OCI-M1 (cell line): ENCODE results near the gene GLP2R.

Experiments used
- DNase-seq: peaks from one replicate; lab custom pipeline; 2025; lab: John Stamatoyannopoulos, UW

Gene GLP2R

GRCh38 chr17:9859781-9860180 lies 34.1 kb downstream of the GLP2R start:
- no peak for DNase-seq

- DNase-seq = no peak
Measured at GRCh38 chr17:9860851-9861250, 35.1 kb downstream of the GLP2R start.

DNA sequence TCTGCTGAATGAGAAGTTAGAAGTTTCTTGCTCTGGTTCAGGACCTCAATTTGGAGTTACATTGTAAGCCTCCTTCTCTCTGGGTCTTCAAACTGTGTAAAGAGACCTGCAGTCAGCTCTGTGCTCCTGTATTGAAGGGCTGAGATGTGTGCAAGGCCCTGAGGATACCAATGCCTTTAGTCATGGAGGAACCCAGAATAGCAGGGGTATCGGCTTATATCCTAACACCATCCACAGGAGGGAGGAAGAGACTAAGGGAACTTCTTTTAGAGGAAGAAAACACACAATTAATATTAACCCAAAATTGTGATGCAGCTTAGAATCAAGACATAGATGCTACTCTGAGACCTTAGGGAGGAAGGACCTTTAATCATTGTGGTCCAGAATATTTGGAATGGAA lies 36.5 kb downstream of the GLP2R start:
- no peak for DNase-seq

DNA sequence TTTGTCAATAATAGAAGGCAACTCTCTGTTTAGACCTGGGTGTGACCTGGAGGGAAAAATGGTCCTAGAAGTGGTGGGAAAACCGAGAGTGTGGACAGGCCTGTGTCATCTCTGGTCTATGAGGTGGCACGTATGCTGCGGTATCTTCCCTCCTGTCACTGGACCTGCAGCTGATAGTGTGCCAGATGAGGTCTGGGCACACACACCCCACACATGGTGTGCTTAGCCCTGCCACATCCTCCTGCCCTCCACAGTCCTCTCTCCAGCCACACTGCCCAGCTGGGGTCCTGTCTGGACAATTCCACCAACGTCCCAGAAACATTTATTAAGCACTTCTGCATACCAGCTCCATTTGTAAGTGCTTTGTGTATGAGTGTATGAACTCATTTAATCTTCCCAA lies 37.2 kb downstream of the GLP2R start:
- DNase-seq = no peak

- DNase-seq = no peak
Measured at GRCh38 chr17:9865586-9865985, 39.9 kb downstream of the GLP2R start.

- DNase-seq = no peak
Measured at GRCh38 chr17:9868552-9868951, 42.8 kb downstream of the GLP2R start.

DNA sequence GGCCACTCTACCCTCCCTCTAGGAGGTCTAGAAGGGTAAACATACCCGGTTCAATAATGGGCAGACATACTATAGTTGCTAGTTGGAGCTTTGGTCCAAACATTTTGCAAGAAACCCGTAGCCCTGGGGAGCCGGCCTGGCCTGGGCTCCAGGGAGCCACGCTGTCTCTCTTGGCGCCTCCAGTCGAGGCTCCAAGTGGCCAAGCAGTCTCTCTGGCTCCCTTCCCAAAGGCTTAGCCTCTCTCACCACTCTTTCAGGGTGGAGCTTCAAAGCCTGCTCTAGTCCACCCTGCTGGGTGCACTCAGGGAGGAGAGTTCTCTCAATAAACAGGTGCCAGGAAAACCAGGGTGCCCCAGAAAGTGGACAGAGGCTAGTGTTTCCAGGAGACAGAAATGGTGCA lies 47.1 kb downstream of the GLP2R start:
- DNase-seq = no peak

- no peak for DNase-seq
Measured at GRCh38 chr17:9874722-9875121, 49.0 kb downstream of the GLP2R start.

- DNase-seq = no peak
Measured at GRCh38 chr17:9875441-9875840, 49.7 kb downstream of the GLP2R start.

GRCh38 chr17:9878356-9878755 lies 52.6 kb downstream of the GLP2R start:
- DNase-seq = no peak

- DNase-seq = no peak
Measured at GRCh38 chr17:9878786-9879525, 53.2 kb downstream of the GLP2R start.

DNA sequence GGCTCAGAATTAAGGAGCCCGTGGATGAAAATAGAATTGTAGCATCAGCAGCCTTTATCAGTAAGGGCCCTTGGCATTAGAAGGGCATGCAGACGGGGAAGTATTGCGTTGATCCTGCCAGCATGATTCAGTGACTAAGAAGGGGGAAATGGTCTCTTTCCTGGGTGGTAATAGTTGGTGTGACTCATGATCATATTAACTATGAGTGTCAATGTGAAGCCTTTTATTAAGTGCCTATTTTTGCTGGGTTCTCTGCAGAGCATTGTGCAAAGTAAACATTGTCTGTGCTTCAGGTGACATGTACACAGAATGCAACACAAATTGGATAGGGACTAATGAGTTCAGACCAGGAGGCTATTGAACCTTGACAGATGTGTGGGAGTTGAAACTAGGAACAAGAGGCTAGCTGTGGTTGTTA lies 54.9 kb downstream of the GLP2R start:
- no peak for DNase-seq

GRCh38 chr17:9883451-9883850 lies 57.7 kb downstream of the GLP2R start:
- DNase-seq = peak; percentile 0

DNA sequence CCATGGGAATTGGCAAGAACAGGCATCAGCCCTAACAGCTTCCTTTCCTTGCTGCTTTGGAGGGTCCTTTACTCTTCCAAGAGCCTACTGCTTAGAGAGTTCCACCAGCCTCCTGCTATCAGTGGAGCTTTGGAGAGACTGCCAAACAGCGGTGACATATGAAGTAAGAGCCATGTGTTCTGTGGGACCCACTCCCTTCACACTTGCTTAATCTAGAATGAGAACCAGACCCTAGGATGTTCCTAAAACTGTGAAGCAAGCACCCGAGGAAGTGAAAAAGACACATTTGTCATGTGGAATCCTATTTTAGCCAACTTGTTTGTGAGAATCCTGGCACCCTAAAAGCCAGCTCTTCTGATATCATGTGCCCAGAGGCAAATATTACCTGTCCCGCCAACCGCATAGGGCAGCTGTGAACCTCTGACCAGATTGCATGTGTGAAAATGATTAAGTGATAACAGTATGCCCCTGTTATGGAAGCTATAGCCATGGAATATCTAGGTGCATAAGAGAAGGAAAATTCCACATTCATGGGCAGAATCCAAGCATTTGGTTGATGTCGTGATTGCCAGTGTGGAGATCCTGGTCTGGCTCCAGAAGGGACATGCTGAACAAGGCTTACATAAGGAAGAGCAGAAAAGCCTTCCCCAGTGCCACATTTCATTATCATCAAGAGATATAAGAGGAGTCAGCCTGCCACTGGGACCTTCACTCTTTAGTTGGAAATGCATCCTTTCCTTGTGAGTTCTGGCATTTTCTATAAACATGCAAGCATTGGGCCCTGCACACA lies 60.6 kb downstream of the GLP2R start:
- DNase-seq = no peak

- no peak for DNase-seq
Measured at GRCh38 chr17:9887508-9887907, 61.8 kb downstream of the GLP2R start.

GRCh38 chr17:9890124-9890523 lies 64.4 kb downstream of the GLP2R start:
- DNase-seq = peak; percentile 4

DNA sequence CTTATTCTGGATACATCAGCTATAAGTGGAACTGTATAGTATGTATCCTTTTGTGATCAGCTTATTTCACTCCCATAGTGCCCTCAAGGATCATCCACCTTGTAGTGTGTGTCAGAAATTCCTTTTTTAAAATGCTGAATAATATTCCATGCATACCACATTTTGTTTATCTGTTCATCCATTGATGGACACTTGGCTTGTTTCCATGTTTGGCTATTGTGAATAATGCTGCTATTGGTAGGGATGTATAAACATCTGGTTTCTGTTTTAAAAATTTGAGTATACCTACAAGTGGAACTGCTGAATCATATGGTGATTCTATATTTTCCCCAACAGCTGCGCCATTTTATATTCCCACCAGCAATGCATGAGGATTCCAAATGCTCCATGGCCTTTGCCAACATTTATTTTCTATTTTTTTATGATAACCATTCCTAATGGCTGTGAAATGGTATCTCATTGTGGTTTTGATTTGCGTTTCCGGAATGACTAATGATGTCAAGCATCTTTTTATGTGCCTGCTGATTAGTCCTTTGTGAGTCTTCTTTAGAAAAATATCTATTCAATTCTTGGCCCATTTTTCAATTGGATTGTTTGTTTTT lies 67.8 kb downstream of the GLP2R start:
- DNase-seq = no peak

- DNase-seq = no peak
Measured at GRCh38 chr17:9894231-9894630, 68.5 kb downstream of the GLP2R start.

GRCh38 chr17:9895923-9896322 lies 70.2 kb downstream of the GLP2R start:
- no peak for DNase-seq

DNA sequence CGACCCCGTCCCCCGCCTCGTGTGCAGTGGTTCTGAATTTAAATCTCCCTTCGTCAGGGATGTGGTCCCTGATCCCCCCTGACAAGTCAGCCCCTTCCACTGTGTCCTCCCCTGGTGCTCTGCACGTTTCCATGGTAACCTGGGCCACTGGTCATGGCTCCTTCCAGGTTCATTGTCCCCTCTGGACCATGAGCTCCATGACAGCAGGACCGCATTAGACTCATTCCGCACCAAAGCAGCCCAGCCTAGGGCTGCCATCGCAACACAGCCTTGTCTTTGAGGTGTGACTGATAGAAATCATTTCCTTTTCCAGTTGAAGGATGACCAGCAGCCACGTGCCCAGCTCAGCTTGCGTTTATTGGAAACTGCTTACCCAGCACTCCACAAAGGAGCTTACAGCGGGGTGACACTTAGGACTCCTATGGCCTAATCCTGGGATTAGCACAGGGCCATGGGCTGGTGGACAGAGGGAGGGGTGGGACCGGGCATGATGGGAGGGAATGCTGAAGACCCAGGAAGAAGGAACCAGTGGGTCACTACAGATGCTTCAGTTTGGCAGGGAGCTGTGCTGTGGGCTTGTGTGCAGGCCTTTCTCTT lies 71.7 kb downstream of the GLP2R start:
- no peak for DNase-seq

GRCh38 chr17:9898812-9899211 lies 73.1 kb downstream of the GLP2R start:
- DNase-seq = no peak

GRCh38 chr17:9899280-9900043 lies 73.7 kb downstream of the GLP2R start:
- no peak for DNase-seq
